Duodenal mucosa (tissue), 2 donors: ENCODE measurements around the gene AATK.

ENCODE experiments used
- H3K27ac ChIP-seq: one replicate; pipeline ENCODE4 v1.7.0; 2013; ENCODE audit warnings: low read depth, low read length
- H3K27me3 ChIP-seq, 2 donors: one replicate each; pipeline ENCODE4 v1.7.0; 2013; ENCODE audit warnings: low read length in 2 of 2, control low read depth in 1 of 2; ENCODE audit not compliant: insufficient read depth in 2 of 2, control insufficient read depth in 1 of 2
- H3K36me3 ChIP-seq, 2 donors: one replicate each; pipeline ENCODE4 v1.7.0; 2013; ENCODE audit warnings: low read length in 2 of 2, control low read depth in 1 of 2; ENCODE audit not compliant: insufficient read depth in 2 of 2, control insufficient read depth in 1 of 2
- H3K4me1 ChIP-seq, 2 donors: one replicate each; pipeline ENCODE4 v1.7.0; 2013; ENCODE audit warnings: low read length in 2 of 2, control low read depth in 1 of 2; ENCODE audit not compliant: insufficient read depth in 2 of 2, control insufficient read depth in 1 of 2
- H3K4me3 ChIP-seq, 2 donors: one replicate each; pipeline ENCODE4 v1.7.0; 2013; ENCODE audit warnings: low read length in 2 of 2, low read depth in 1 of 2
- H3K9ac ChIP-seq, 2 donors: one replicate each; pipeline ENCODE4 v1.7.0; 2013; ENCODE audit warnings: low read length in 2 of 2, low read depth in 1 of 2
- H3K9me3 ChIP-seq, 2 donors: one replicate each; pipeline ENCODE4 v1.7.0; 2013; ENCODE audit warnings: low read length in 2 of 2, control low read depth in 1 of 2; ENCODE audit not compliant: control insufficient read depth in 1 of 2

AATK gene

GRCh38 chr17:81136366-81136765 is 29.7 kb downstream of the AATK start:
- Histone ChIP-seq H3K36me3 (no peaks in the 10 kb centered on the region), H3K27me3 (no peaks in the 10 kb centered on the region), H3K27ac (no peak overlapping the region), H3K9me3 (no peaks in the 10 kb centered on the region), H3K9ac (no peak overlapping the region), H3K4me3 (no peak overlapping the region), H3K4me1 (peaks cover 14 to 21% of the 10 kb centered on the region in 2 donors)

GRCh38 chr17:81135505-81136278 is 30.3 kb downstream of the AATK start:
- peaks cover 14 to 26% of the 10 kb centered on the region in 2 donors for H3K4me1 ChIP-seq
- H3K27me3 ChIP-seq: no peaks in the 10 kb centered on the region
- H3K27ac ChIP-seq: no peak overlapping the region
- no peak overlapping the region for H3K4me3 ChIP-seq
- no peak overlapping the region for H3K9ac ChIP-seq
- no peaks in the 10 kb centered on the region for H3K36me3 ChIP-seq
- no peaks in the 10 kb centered on the region for H3K9me3 ChIP-seq

GRCh38 chr17:81134064-81134781 is 31.8 kb downstream of the AATK start:
- H3K4me1 ChIP-seq: peaks cover 14 to 26% of the 10 kb centered on the region in 2 donors
- H3K27me3 ChIP-seq: no peaks in the 10 kb centered on the region
- no peak overlapping the region for H3K27ac ChIP-seq
- H3K9me3 ChIP-seq: no peaks in the 10 kb centered on the region
- H3K9ac ChIP-seq: no peak overlapping the region
- no peak overlapping the region for H3K4me3 ChIP-seq
- no peaks in the 10 kb centered on the region for H3K36me3 ChIP-seq

- Histone ChIP-seq H3K36me3 (no peaks in the 10 kb centered on the region), H3K4me1 (peaks cover 14 to 26% of the 10 kb centered on the region in 2 donors), H3K27ac (peak overlapping the region; percentile 77), H3K9ac (peak overlapping the region; percentile 49 to 98), H3K27me3 (no peaks in the 10 kb centered on the region), H3K9me3 (no peaks in the 10 kb centered on the region), H3K4me3 (peak overlapping the region; percentile 54 to 78)
Measured at GRCh38 chr17:81132770-81133723, 33.0 kb downstream of the AATK start.

GRCh38 chr17:81132197-81132540 is 33.9 kb downstream of the AATK start:
- Histone ChIP-seq H3K9ac (peak overlapping the region; percentile 49 to 98), H3K4me3 (peak overlapping the region; percentile 54 to 78), H3K9me3 (no peaks in the 10 kb centered on the region), H3K27me3 (no peaks in the 10 kb centered on the region), H3K4me1 (peaks cover 14 to 26% of the 10 kb centered on the region in 2 donors), H3K36me3 (no peaks in the 10 kb centered on the region), H3K27ac (peak overlapping the region; percentile 77)

GRCh38 chr17:81131486-81132196 is 34.4 kb downstream of the AATK start:
- Histone ChIP-seq H3K27ac (peak overlapping the region; percentile 89), H3K36me3 (peaks cover 0 to 1% of the 10 kb centered on the region in 2 donors), H3K4me3 (peak overlapping the region; percentile 73 to 78), H3K9me3 (no peaks in the 10 kb centered on the region), H3K27me3 (no peaks in the 10 kb centered on the region), H3K9ac (peak overlapping the region; percentile 81 to 98), H3K4me1 (peaks cover 14 to 26% of the 10 kb centered on the region in 2 donors)

- H3K9me3 ChIP-seq: no peaks in the 10 kb centered on the region
- H3K9ac ChIP-seq: peak overlapping the region; percentile 81 to 98
- H3K27me3 ChIP-seq: no peaks in the 10 kb centered on the region
- H3K36me3 ChIP-seq: peaks cover 0 to 7% of the 10 kb centered on the region in 2 donors
- H3K4me3 ChIP-seq: peak overlapping the region; percentile 73 to 78
- H3K27ac ChIP-seq: peak overlapping the region; percentile 89
- peaks cover 14 to 26% of the 10 kb centered on the region in 2 donors for H3K4me1 ChIP-seq
Measured at GRCh38 chr17:81130385-81131361, 35.3 kb downstream of the AATK start.

- H3K9me3 ChIP-seq: no peaks in the 10 kb centered on the region
- H3K4me1 ChIP-seq: peaks cover 14 to 23% of the 10 kb centered on the region in 2 donors
- no peaks in the 10 kb centered on the region for H3K27me3 ChIP-seq
- H3K36me3 ChIP-seq: peaks cover 0 to 7% of the 10 kb centered on the region in 2 donors
- peak overlapping the region; percentile 18 to 41 for H3K9ac ChIP-seq
- no peak overlapping the region for H3K27ac ChIP-seq
- peak overlapping the region; percentile 73 to 78 for H3K4me3 ChIP-seq
Measured at GRCh38 chr17:81129711-81130367, 36.2 kb downstream of the AATK start.
